ENCODE results near the gene CTIF.

CTIF gene

GRCh38 chr18:48638896-48639771 lies 100.3 kb downstream of the CTIF start:
- H3K4me3 ChIP-seq (ENCODE audit: low read depth, low read length): no peak overlapping the region
- no peak for TF ChIP-seq CTCF (IDR thresholded peaks at IDR 0.05; ENCODE audit: insufficient read depth, low read depth, low read length, missing control alignments)
- DNase-seq (ENCODE audit: low read depth): no peak

DNA sequence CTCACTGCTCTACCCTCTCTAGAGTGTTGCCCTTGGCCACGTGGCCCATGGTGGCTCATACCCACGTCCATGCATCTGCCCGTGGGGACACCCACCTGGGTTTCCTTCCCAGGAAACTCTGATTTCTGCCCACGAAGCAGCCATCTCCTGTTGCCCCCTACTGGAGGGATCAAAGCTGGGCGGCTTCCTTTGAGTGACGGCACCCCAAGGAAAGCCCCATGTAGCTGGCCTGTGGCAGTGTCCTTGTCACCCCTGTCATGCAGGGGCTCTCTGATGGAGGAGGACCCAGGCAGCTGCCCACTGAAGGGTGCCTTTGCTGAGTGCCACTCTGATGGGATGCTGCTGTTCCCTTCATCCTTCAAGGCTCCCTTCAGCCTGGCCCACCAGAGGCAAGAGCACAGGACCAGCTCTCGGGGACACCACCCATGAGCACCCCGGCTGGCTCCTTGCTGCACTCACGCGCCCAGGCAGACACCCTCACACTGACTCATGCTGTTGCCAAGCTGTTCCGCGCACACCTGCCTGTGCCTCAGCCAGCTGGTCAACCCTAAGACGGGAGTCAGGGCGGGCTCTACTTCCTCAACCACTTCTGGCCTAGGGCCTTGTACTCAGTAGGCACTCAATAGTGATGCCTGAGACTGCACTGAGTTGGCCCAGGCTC lies 101.1 kb downstream of the CTIF start:
- peak; percentile 31 for DNase-seq (ENCODE audit: low read depth)
- no peak overlapping the region for H3K4me3 ChIP-seq (ENCODE audit: low read depth, low read length)
- peak; percentile 42 for TF ChIP-seq CTCF (IDR thresholded peaks at IDR 0.05; ENCODE audit: insufficient read depth, low read depth, low read length, missing control alignments)

DNA sequence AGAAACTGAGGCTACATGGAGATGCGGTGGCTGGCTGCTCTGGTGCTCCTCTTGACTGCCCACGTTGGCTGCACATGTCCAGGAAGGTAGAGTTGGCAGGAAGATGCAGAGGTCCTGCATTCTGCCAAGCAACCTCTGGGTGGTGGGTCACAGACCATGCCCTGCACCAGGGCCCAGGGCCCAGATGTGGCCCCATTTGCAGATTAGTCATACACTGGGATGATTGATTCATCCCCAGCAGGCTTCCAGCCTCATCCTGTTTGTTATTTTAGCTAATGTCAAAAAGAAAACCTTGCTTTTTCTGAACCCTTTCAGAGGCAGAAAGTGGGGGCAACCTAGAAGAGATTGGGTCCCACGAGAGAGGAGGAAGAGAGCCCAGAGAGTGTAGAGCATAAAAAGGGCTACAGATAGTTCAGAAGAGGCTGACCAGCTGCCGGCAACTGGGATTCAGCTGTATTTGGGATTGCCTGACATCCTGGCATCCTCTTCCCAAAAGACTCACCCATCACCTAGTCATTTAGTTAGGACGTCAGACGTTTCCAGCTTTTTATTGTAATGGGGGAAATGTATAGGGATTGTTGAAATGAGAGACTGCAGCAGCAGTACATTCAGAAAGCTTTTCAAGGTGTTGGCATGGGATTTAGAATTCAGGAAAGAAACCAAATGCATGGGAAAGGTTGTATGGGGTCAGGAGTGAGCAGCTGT lies 101.9 kb downstream of the CTIF start:
- H3K4me3 ChIP-seq (ENCODE audit: low read depth, low read length): no peak overlapping the region
- no peak for DNase-seq (ENCODE audit: low read depth)
- no peak for TF ChIP-seq CTCF (IDR thresholded peaks at IDR 0.05; ENCODE audit: insufficient read depth, low read depth, low read length, missing control alignments)

GRCh38 chr18:48641981-48642380 lies 103.2 kb downstream of the CTIF start:
- no peak overlapping the region for H3K4me3 ChIP-seq (ENCODE audit: low read depth, low read length)
- DNase-seq (ENCODE audit: low read depth): no peak
- no peak for TF ChIP-seq CTCF (IDR thresholded peaks at IDR 0.05; ENCODE audit: insufficient read depth, low read depth, low read length, missing control alignments)

GRCh38 chr18:48642503-48642902 lies 103.7 kb downstream of the CTIF start:
- DNase-seq (ENCODE audit: low read depth): no peak
- no peak for TF ChIP-seq CTCF (IDR thresholded peaks at IDR 0.05; ENCODE audit: insufficient read depth, low read depth, low read length, missing control alignments)
- H3K4me3 ChIP-seq (ENCODE audit: low read depth, low read length): no peak overlapping the region

GRCh38 chr18:48643262-48643661 lies 104.4 kb downstream of the CTIF start:
- no peak for TF ChIP-seq CTCF (IDR thresholded peaks at IDR 0.05; ENCODE audit: insufficient read depth, low read depth, low read length, missing control alignments)
- no peak overlapping the region for H3K4me3 ChIP-seq (ENCODE audit: low read depth, low read length)
- no peak for DNase-seq (ENCODE audit: low read depth)
